ENCODE measurements around the gene VPS13D. TPM values are rescaled to one million over a fixed set of nuclear protein-coding genes. Genes with fewer than 3 reads are reported as not detected.

Gene VPS13D
- total and polyA plus RNA-seq, 4 donors = 10.2 to 68.3 (median 12.6) TPM

GRCh38 chr1:12443151-12443550, 213.3 kb downstream of the VPS13D start:
- no peak overlapping the region for H3K9ac ChIP-seq (ENCODE audit: low read depth in 1 of 2, low read length in 2 of 2)
- no peak for TF ChIP-seq REST (IDR thresholded peaks at IDR 0.05)
- TF ChIP-seq HNF4A (conservative IDR thresholded peaks at IDR 0.05) = no peak
- no peak for TF ChIP-seq YY1 (IDR thresholded peaks at IDR 0.05)
- TF ChIP-seq, protein P1, sequence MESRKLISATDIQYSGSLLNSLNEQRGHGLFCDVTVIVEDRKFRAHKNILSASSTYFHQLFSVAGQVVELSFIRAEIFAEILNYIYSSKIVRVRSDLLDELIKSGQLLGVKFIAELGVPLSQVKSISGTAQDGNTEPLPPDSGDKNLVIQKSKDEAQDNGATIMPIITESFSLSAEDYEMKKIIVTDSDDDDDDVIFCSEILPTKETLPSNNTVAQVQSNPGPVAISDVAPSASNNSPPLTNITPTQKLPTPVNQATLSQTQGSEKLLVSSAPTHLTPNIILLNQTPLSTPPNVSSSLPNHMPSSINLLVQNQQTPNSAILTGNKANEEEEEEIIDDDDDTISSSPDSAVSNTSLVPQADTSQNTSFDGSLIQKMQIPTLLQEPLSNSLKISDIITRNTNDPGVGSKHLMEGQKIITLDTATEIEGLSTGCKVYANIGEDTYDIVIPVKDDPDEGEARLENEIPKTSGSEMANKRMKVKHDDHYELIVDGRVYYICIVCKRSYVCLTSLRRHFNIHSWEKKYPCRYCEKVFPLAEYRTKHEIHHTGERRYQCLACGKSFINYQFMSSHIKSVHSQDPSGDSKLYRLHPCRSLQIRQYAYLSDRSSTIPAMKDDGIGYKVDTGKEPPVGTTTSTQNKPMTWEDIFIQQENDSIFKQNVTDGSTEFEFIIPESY (IDR thresholded peaks at IDR 0.05) = no peak
- no peak for TF ChIP-seq EGR1 (IDR thresholded peaks at IDR 0.05; ENCODE audit: low read depth in 2 of 2)
- no peak for TF ChIP-seq RAD21 (IDR thresholded peaks at IDR 0.05)
- no peak for TF ChIP-seq GABPA (IDR thresholded peaks at IDR 0.05 in 1 of 2, conservative IDR thresholded peaks at IDR 0.05 in 1 of 2)
- TF ChIP-seq, protein P2, sequence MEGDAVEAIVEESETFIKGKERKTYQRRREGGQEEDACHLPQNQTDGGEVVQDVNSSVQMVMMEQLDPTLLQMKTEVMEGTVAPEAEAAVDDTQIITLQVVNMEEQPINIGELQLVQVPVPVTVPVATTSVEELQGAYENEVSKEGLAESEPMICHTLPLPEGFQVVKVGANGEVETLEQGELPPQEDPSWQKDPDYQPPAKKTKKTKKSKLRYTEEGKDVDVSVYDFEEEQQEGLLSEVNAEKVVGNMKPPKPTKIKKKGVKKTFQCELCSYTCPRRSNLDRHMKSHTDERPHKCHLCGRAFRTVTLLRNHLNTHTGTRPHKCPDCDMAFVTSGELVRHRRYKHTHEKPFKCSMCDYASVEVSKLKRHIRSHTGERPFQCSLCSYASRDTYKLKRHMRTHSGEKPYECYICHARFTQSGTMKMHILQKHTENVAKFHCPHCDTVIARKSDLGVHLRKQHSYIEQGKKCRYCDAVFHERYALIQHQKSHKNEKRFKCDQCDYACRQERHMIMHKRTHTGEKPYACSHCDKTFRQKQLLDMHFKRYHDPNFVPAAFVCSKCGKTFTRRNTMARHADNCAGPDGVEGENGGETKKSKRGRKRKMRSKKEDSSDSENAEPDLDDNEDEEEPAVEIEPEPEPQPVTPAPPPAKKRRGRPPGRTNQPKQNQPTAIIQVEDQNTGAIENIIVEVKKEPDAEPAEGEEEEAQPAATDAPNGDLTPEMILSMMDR (IDR thresholded peaks at IDR 0.05; ENCODE audit: low read depth, low read length, missing input control) = no peak
- no peak overlapping the region for H3K4me3 ChIP-seq (ENCODE audit: low read depth in 1 of 3, low read length in 3 of 3)
- H3K27ac ChIP-seq (ENCODE audit: low read depth in 1 of 2, low read length in 2 of 2) = no peak overlapping the region
- H3K27me3 ChIP-seq (ENCODE audit: control insufficient read depth in 4 of 4, insufficient read depth in 4 of 4, low read length in 3 of 4) = no peaks in the 10 kb centered on the region
- H3K4me1 ChIP-seq (ENCODE audit: control insufficient read depth in 4 of 4, insufficient read depth in 4 of 4, low read length in 3 of 4) = peaks cover 0 to under 1% (median 0%) of the 10 kb centered on the region in 4 donors
- H3K9me3 ChIP-seq (ENCODE audit: control insufficient read depth in 4 of 4, low read length in 3 of 4) = no peaks in the 10 kb centered on the region
- DNase-seq (ENCODE audit: low spot score) = no peak
- peaks cover 0 to 4% (median 1%) of the 10 kb centered on the region in 4 donors for H3K36me3 ChIP-seq (ENCODE audit: control insufficient read depth in 4 of 4, insufficient read depth in 3 of 4, low read depth in 1 of 4, low read length in 3 of 4)

DNA sequence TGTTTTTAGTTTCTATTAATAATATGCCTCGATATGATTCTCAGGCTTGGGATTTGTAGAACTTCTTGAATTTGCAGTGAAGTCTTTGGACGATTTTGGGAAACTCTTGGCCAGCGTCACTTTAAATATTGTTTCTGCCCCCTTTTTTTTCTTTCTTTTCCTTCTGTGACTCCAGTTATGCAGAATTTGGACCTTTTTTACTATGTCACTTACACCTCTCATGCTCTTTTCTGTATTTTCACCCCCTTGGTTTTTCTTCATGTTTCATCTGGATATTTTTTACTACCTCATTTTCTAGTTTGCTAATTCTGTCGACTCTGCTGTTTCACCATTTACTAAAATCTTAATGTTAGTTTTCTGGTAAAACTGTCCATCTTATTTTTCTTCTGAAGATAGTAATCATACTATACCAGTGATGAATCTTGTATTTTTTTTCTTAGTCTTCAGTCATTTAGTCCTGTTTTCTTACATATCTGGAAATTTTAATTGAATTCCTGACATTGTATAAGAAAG, 214.6 kb downstream of the VPS13D start:
- WGBS = 96% methylated on average over 4 of the region's 4 CpGs
- Histone ChIP-seq H3K27me3 (ENCODE audit: control insufficient read depth in 4 of 4, insufficient read depth in 4 of 4, low read length in 3 of 4) (no peaks in the 10 kb centered on the region), H3K9ac (ENCODE audit: low read depth in 1 of 2, low read length in 2 of 2) (no peak overlapping the region), H3K27ac (ENCODE audit: low read depth in 1 of 2, low read length in 2 of 2) (no peak overlapping the region), H3K4me1 (ENCODE audit: control insufficient read depth in 4 of 4, insufficient read depth in 4 of 4, low read length in 3 of 4) (peaks cover 3 to 13% (median 5%) of the 10 kb centered on the region in 4 donors), H3K9me3 (ENCODE audit: control insufficient read depth in 4 of 4, low read length in 3 of 4) (no peaks in the 10 kb centered on the region), H3K36me3 (ENCODE audit: control insufficient read depth in 4 of 4, insufficient read depth in 3 of 4, low read depth in 1 of 4, low read length in 3 of 4) (peaks cover 0 to 4% (median 1%) of the 10 kb centered on the region in 4 donors), H3K4me3 (ENCODE audit: low read depth in 1 of 3, low read length in 3 of 3) (no peak overlapping the region)
- DNase-seq (ENCODE audit: low spot score) = no peak
- no peak for TF ChIP-seq TAF1 (conservative IDR thresholded peaks at IDR 0.05)
- TF ChIP-seq YY1 (IDR thresholded peaks at IDR 0.05) = no peak
- no peak for TF ChIP-seq RXRA (IDR thresholded peaks at IDR 0.05)
- TF ChIP-seq FOXA1 (IDR thresholded peaks at IDR 0.05) = no peak
- TF ChIP-seq, protein P1 (IDR thresholded peaks at IDR 0.05) = no peak
- no peak for TF ChIP-seq REST (IDR thresholded peaks at IDR 0.05)
- TF ChIP-seq, protein P2 (IDR thresholded peaks at IDR 0.05; ENCODE audit: low read depth, low read length, missing input control) = no peak
- TF ChIP-seq EGR1 (IDR thresholded peaks at IDR 0.05; ENCODE audit: low read depth in 2 of 2) = no peak
- TF ChIP-seq, protein P3, sequence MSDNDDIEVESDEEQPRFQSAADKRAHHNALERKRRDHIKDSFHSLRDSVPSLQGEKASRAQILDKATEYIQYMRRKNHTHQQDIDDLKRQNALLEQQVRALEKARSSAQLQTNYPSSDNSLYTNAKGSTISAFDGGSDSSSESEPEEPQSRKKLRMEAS (IDR thresholded peaks at IDR 0.05) = no peak
- TF ChIP-seq RAD21 (IDR thresholded peaks at IDR 0.05) = no peak
- no peak for TF ChIP-seq JUND (IDR thresholded peaks at IDR 0.05)
- TF ChIP-seq FOXA2 (IDR thresholded peaks at IDR 0.05) = no peak
- TF ChIP-seq GABPA (IDR thresholded peaks at IDR 0.05 in 1 of 2, conservative IDR thresholded peaks at IDR 0.05 in 1 of 2) = no peak

Measured in liver (tissue), 9 donors.